Endothelial cell of umbilical vein (primary cell): Measurements from ENCODE around the gene CNIH1. TPM values are rescaled to one million over a fixed set of nuclear protein-coding genes. Genes with fewer than 3 reads are reported as not detected.

Experiments
- BruUV-seq: library from RNA; stranded (reverse); fragments of 400-500 nt; replicated peaks from 2 replicates; lab custom pipeline; 2021; lab: Mats Ljungman, UMichigan
- CTCF ChIA-PET: fragments of 300-600, 350-600 bp; sonication (Branson Sonifier 250); formaldehyde crosslinking; loops from one replicate; lab custom pipeline; 2021; ENCODE audit warnings: antibody characterized with exemption, inconsistent platforms; lab: Charles Lee
- POLR2A ChIA-PET: fragments of 300-600, 350-600 bp; sonication (Branson Sonifier 250); formaldehyde crosslinking; loops from one replicate; lab custom pipeline; 2021; ENCODE audit warnings: antibody characterized with exemption, inconsistent platforms; lab: Charles Lee
- DNase-seq: peaks from one replicate; pipeline ENCODE4 v3.0.0-alpha.2; 2011; ENCODE audit warnings: low read depth, low spot score
- FAIRE-seq: peaks from 2 replicates; lab custom pipeline; 2011; peaks lifted over from hg19 to GRCh38; lab: Jason Lieb, UNC
- H2AFZ ChIP-seq: 2 replicates; pipeline ENCODE4 v1.6.0; 2012; ENCODE audit warnings: low read depth, low read length, control low read depth, inconsistent platforms
- H3K27ac ChIP-seq: 2 replicates; pipeline ENCODE4 v1.5.1; 2011; ENCODE audit warnings: low read depth, mild to moderate bottlenecking, control low read depth, low read length, moderate library complexity; ENCODE audit not compliant: insufficient read depth
- H3K27me3 ChIP-seq, 2 experiments: 2 replicates each; pipeline versions ENCODE4 v1.6.0 to v1.6.1; 2011; ENCODE audit warnings: low read length in 2 of 2, mixed read lengths in 1 of 2; ENCODE audit not compliant: control insufficient read depth in 2 of 2, insufficient read depth in 2 of 2
- H3K36me3 ChIP-seq, 2 experiments: 2 replicates in 1 of 2; 3 replicates in 1 of 2; pipeline ENCODE4 v1.5.1; 2011; ENCODE audit warnings: low read length in 2 of 2, mild to moderate bottlenecking in 1 of 2, moderate library complexity in 1 of 2; ENCODE audit not compliant: control insufficient read depth in 2 of 2, insufficient read depth in 2 of 2; ENCODE audit errors: extremely low read depth in 1 of 2
- H3K4me1 ChIP-seq: 3 replicates; pipeline ENCODE4 v1.5.1; 2011; ENCODE audit warnings: mild to moderate bottlenecking, low read length; ENCODE audit not compliant: control insufficient read depth, insufficient read depth; ENCODE audit errors: extremely low read depth
- H3K4me2 ChIP-seq: 2 replicates; pipeline ENCODE4 v1.6.1; 2011; ENCODE audit warnings: low read length, control low read depth, mixed read lengths; ENCODE audit not compliant: insufficient read depth
- H3K4me3 ChIP-seq, 3 experiments: fragments of 200-600 bp in 1 of 3; sonication (generic), shearing (Covaris generic) in 1 of 3; replicated peaks in 1 of 3; 2 replicates each; pipeline ENCODE4 v1.5.1; 2011 to 2016; ENCODE audit warnings: control low read depth in 3 of 3, low read length in 3 of 3, mild to moderate bottlenecking in 2 of 3, inconsistent platforms in 1 of 3, low read depth in 1 of 3, moderate library complexity in 1 of 3; ENCODE audit not compliant: insufficient read depth in 1 of 3
- H3K79me2 ChIP-seq: 2 replicates; pipeline ENCODE4 v1.6.0; 2012; ENCODE audit warnings: low read length, inconsistent platforms; ENCODE audit not compliant: control insufficient read depth, insufficient read depth
- H3K9ac ChIP-seq: replicated peaks from 2 replicates; pipeline ENCODE3; 2011; ENCODE audit warnings: low read length, control low read depth; ENCODE audit not compliant: insufficient read depth; ENCODE audit errors: extremely low read depth
- H3K9me1 ChIP-seq: replicated peaks from 3 replicates; pipeline ENCODE4 v1.6.0; 2011; ENCODE audit warnings: mild to moderate bottlenecking, low read length; ENCODE audit not compliant: control insufficient read depth, insufficient read depth; ENCODE audit errors: extremely low read depth
- H3K9me3 ChIP-seq: replicated peaks from 2 replicates; pipeline ENCODE4 v1.5.1; 2012; ENCODE audit warnings: low read length, inconsistent platforms; ENCODE audit not compliant: control insufficient read depth, insufficient read depth
- H4K20me1 ChIP-seq: replicated peaks from 2 replicates; pipeline ENCODE3; 2011; ENCODE audit warnings: mild to moderate bottlenecking, low read length; ENCODE audit not compliant: control insufficient read depth, insufficient read depth; ENCODE audit errors: extremely low read depth
- EZH2 ChIP-seq: IDR thresholded peaks from 2 replicates; pipeline ENCODE4 v1.6.1; 2012; ENCODE audit warnings: borderline replicate concordance, low read depth, mild to moderate bottlenecking, moderate library complexity, low read length, inconsistent platforms; ENCODE audit not compliant: severe bottlenecking
- FOS ChIP-seq: IDR thresholded peaks from 2 replicates; pipeline ENCODE4 v1.6.1; 2011; ENCODE audit warnings: mild to moderate bottlenecking, low read length, moderate library complexity, borderline replicate concordance; ENCODE audit not compliant: insufficient read depth
- GATA2 ChIP-seq: IDR thresholded peaks from 2 replicates; pipeline ENCODE4 v1.7.0; 2011; ENCODE audit warnings: low read depth, mild to moderate bottlenecking, moderate library complexity, mixed read lengths, low read length; ENCODE audit not compliant: insufficient read length, insufficient read depth
- MAX ChIP-seq: IDR thresholded peaks from 2 replicates; pipeline ENCODE4 v1.6.1; 2011; ENCODE audit not compliant: insufficient read depth, insufficient read length
- MYC ChIP-seq: IDR thresholded peaks from one replicate; pipeline ENCODE4 v1.6.1; 2011; ENCODE audit warnings: mild to moderate bottlenecking, low read depth, low read length
- POLR2A ChIP-seq: IDR thresholded peaks from 2 replicates; pipeline ENCODE4 v1.6.1; 2012; ENCODE audit warnings: low read depth, mild to moderate bottlenecking, control low read depth, low read length
- POLR2AphosphoS5 ChIP-seq: IDR thresholded peaks from 2 replicates; pipeline ENCODE4 v1.6.1; 2012; ENCODE audit warnings: low read depth, mild to moderate bottlenecking, control low read depth, low read length, moderate library complexity; ENCODE audit not compliant: insufficient read depth
- dilution Hi-C: fragments of 300-500 bp; cut with MboI; formaldehyde crosslinking; loops from one replicate; pipeline ENCODE4 v1.15.0; 2019; ENCODE audit warnings: low sequenced_read_pairs; ENCODE audit not compliant: extremely low pct_ligation_motif_present
- intact Hi-C: fragments of 100-400 bp; cut with micrococcal nuclease; formaldehyde crosslinking; loops from one replicate; pipeline ENCODE4 v1.10.0; 2022
- polyA plus RNA-seq, 4 experiments: library from polyadenylated mRNA; depleted of rRNA in 3 of 4; stranded (reverse) in 3 of 4; unstranded in 1 of 4; fragments of >200 nt; gene quantifications; 2 replicates each; pipeline versions ENCODE4 v1.2.1 to v1.2.3, GENCODE V29; 2011 to 2012; ENCODE audit warnings: missing spikeins in 1 of 4
- total RNA-seq: library from RNA; stranded (reverse); gene quantifications from 2 replicates; pipeline ENCODE4 v1.2.3, GENCODE V29; 2021
- TF ChIP-seq, protein P1 (sequence below), 2 donors: IDR thresholded peaks; 1 replicate in 1 of 2; 2 replicates in 1 of 2; pipeline ENCODE4 v1.5.1; 2011; ENCODE audit warnings: low read length in 2 of 2, mild to moderate bottlenecking in 2 of 2, moderate library complexity in 2 of 2, control low read depth in 1 of 2, inconsistent platforms in 1 of 2, low read depth in 1 of 2; ENCODE audit not compliant: insufficient read depth in 1 of 2; ENCODE audit errors: extremely low read depth in 1 of 2

CNIH1 gene
- total and polyA plus RNA-seq, 2 donors (not counting 3 experiments of a cell fraction or from before 2014, with no cell fraction given): 125 to 328 TPM

DNA sequence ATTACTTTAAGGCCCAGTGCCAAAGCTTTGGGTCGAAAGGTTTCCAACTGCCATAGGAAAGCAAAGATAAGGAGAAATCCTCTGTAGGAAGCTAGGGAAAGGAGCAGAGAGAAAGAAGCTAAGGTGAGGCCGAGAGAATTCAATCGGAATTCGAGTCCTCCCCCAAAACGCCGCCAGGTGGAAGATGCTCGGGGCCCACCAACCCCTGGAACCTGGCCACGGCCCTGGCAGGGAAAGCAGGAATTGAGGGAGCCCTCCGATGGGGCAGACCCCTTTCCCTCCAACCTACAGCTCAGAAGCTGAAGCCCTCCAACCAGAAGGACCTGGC is 47.1 kb upstream of the CNIH1 start:
- Histone ChIP-seq H3K27ac (peak overlapping the region; percentile 97), H3K9ac (peak overlapping the region; percentile 96), H3K79me2 (peaks cover 32% of the 10 kb centered on the region), H2AFZ (peak overlapping the region; percentile 7), H3K36me3 (peaks cover 1% of the 10 kb centered on the region in 2 experiments), H3K9me1 (no peaks in the 10 kb centered on the region), H3K4me2 (peak overlapping the region; percentile 80), H3K4me1 (peaks cover 13% of the 10 kb centered on the region), H3K4me3 (peak overlapping the region; percentile 72 to 91 (median 81)), H3K9me3 (no peaks in the 10 kb centered on the region), H4K20me1 (no peaks in the 10 kb centered on the region), H3K27me3 (no peaks in the 10 kb centered on the region)
- dilution Hi-C loops (no loop called here), intact Hi-C loops (loop anchor here (1.0 to 2.0 kb wide), 5 partner anchors 21 to 166 kb away; partner anchors contain the start of genes CGRRF1 and CNIH1)
- ChIA-PET POLR2A (interaction anchor here (0.7 to 1.4 kb wide), 5 partner anchors 15 to 196 kb away, joined by 3 to 7 read pairs (median 3); partner anchors contain the start of genes CDKN3 and CGRRF1), CTCF (interaction anchor here (0.9 to 2.1 kb wide), 8 partner anchors 15 to 319 kb away, joined by 3 to 14 read pairs (median 5); partner anchors contain the start of genes CDKN3 and CGRRF1)
- FAIRE-seq: no peak
- no peak for TF ChIP-seq POLR2A
- TF ChIP-seq MYC: no peak
- TF ChIP-seq, protein P1, sequence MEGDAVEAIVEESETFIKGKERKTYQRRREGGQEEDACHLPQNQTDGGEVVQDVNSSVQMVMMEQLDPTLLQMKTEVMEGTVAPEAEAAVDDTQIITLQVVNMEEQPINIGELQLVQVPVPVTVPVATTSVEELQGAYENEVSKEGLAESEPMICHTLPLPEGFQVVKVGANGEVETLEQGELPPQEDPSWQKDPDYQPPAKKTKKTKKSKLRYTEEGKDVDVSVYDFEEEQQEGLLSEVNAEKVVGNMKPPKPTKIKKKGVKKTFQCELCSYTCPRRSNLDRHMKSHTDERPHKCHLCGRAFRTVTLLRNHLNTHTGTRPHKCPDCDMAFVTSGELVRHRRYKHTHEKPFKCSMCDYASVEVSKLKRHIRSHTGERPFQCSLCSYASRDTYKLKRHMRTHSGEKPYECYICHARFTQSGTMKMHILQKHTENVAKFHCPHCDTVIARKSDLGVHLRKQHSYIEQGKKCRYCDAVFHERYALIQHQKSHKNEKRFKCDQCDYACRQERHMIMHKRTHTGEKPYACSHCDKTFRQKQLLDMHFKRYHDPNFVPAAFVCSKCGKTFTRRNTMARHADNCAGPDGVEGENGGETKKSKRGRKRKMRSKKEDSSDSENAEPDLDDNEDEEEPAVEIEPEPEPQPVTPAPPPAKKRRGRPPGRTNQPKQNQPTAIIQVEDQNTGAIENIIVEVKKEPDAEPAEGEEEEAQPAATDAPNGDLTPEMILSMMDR (IDR thresholded peaks at IDR 0.05; ENCODE audit: extremely low read depth in 1 of 2, insufficient read depth in 1 of 2, low read depth in 1 of 2, low read length in 2 of 2): peak in 1 of 2 donors; percentile 24
- TSS peak; percentile 99 for BruUV-seq
- no peak for DNase-seq

- Histone ChIP-seq H3K27ac (peak overlapping the region; percentile 97), H3K36me3 (peaks cover 5% of the 10 kb centered on the region in 2 experiments), H3K79me2 (peaks cover 34% of the 10 kb centered on the region), H3K9me1 (no peaks in the 10 kb centered on the region), H3K9ac (peak overlapping the region; percentile 96), H3K4me3 (peak overlapping the region; percentile 72 to 91 (median 81)), H4K20me1 (no peaks in the 10 kb centered on the region), H3K4me1 (peaks cover 13% of the 10 kb centered on the region), H3K9me3 (no peaks in the 10 kb centered on the region), H2AFZ (no peak overlapping the region), H3K4me2 (peak overlapping the region; percentile 80), H3K27me3 (no peaks in the 10 kb centered on the region)
- CTCF ChIA-PET: interaction anchor here (0.9 to 2.1 kb wide), 8 partner anchors 16 to 320 kb away, joined by 3 to 14 read pairs (median 5); partner anchors contain the start of genes CDKN3 and CGRRF1
- TF ChIP-seq POLR2AphosphoS5: peak; percentile 17
- TF ChIP-seq MYC: no peak
- TF ChIP-seq EZH2: no peak
- no peak for TF ChIP-seq MAX
- TF ChIP-seq FOS: no peak
- no peak for TF ChIP-seq GATA2
- TF ChIP-seq POLR2A: peak; percentile 61
- dilution Hi-C loops: no loop called here
- intact Hi-C loops: loop anchor here (1.0 to 2.0 kb wide), 5 partner anchors 22 to 167 kb away; partner anchors contain the start of genes CGRRF1 and CNIH1
- DNase-seq (peak; percentile 59), FAIRE-seq (no peak)
- POLR2A ChIA-PET: interaction anchor here (0.7 to 1.4 kb wide), 4 partner anchors 22 to 196 kb away, joined by 3 to 4 read pairs (median 3); partner anchors contain the start of genes CDKN3 and CGRRF1
- BruUV-seq: no TSS peak
These were observed 46.6 kb upstream of the CNIH1 start for GRCh38 chr14:54487771-54488170.
